Endothelial cell of coronary artery (primary cell): ENCODE measurements around the gene ASB15. TPM values are rescaled to one million over a fixed set of nuclear protein-coding genes. Genes with fewer than 3 reads are reported as not detected.

Experiments used
- total RNA-seq: library from RNA; depleted of rRNA; stranded (reverse); fragments of >200 nt; gene quantifications from 2 replicates; pipeline ENCODE4 v1.2.3, GENCODE V29; 2014

Gene ASB15
- total RNA-seq: not detected in 2 replicates

GRCh38 chr7:123601530-123601929 lies at the start of gene ASB15:
Gene ASB15, plus strand, starts transcription at chr7:123601821. Its CDS starts 12,682 bp downstream, at chr7:123614503.

GRCh38 chr7:123557398-123558288 lies 44.0 kb upstream of the ASB15 start, which contains the start of gene NDUFA5:
Gene NDUFA5, minus strand, starts transcription at chr7:123557818. Its CDS starts 23 bp downstream, at chr7:123557795.

GRCh38 chr7:123655614-123656013 lies 54.0 kb downstream of the ASB15 start, which contains the start of gene LMOD2:
Gene LMOD2, plus strand, starts transcription at chr7:123655866. Its CDS starts 98 bp downstream, at chr7:123655964.

Other genes with a start within 250 kb of the ASB15 start
- 0.36 and 0.38 TPM in 2 replicates for gene IQUB, start 67.2 kb upstream of the ASB15 start, total RNA-seq
- gene NDUFA5, start 44.0 kb upstream of the ASB15 start, total RNA-seq: 45.1 and 50.8 TPM in 2 replicates
- 0.09 TPM in 1 of 2 replicates, not detected in the other for gene LMOD2, start 54.0 kb downstream of the ASB15 start, total RNA-seq
- gene WASL, start 147.2 kb downstream of the ASB15 start, total RNA-seq: 7.7 and 11.7 TPM in 2 replicates
- gene HYAL4, start 243.3 kb downstream of the ASB15 start, total RNA-seq: under 0.01 TPM in 1 of 2 replicates, not detected in the other